HFF-Myc (cell line): ENCODE data around the gene LRIT3.
A peak's percentile ranks its signal among the peaks of the same experiment; 100 is the strongest.

Source experiments
- DNase-seq: peaks from one replicate; pipeline ENCODE4 v3.0.0-alpha.2; 2011; ENCODE audit warnings: low read depth; ENCODE audit errors: extremely low read depth
- H3K4me3 ChIP-seq: replicated peaks from 2 replicates; pipeline ENCODE4 v1.5.1; 2011; ENCODE audit warnings: low read depth, mild to moderate bottlenecking, control low read depth, low read length
- CTCF ChIP-seq: IDR thresholded peaks from 2 replicates; pipeline ENCODE4 v1.5.1; 2012; ENCODE audit warnings: mild to moderate bottlenecking, low read depth, low read length, control low read depth; ENCODE audit errors: missing control alignments

The LRIT3 gene

DNA sequence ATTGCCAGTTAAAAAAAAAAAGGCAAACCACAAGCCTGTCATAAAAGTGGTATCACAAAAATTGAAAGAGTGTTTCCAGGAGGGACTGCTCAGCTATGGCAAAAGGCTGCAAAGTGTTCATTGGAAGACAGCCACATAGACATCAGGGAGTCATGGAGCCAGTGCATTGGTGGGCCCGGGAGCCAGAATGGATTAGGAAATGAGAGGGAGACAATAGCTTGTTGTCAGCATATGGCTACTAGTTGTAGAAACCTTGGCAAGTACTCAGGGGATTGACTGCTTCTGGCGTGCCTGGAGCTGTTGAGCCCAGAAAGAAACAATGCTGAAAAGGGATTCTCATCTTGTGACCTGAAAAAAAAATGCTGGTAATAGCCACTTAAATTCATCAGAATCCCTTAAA lies 27.3 kb upstream of the LRIT3 start:
- no peak for DNase-seq
- no peak overlapping the region for H3K4me3 ChIP-seq
- no peak for TF ChIP-seq CTCF

DNA sequence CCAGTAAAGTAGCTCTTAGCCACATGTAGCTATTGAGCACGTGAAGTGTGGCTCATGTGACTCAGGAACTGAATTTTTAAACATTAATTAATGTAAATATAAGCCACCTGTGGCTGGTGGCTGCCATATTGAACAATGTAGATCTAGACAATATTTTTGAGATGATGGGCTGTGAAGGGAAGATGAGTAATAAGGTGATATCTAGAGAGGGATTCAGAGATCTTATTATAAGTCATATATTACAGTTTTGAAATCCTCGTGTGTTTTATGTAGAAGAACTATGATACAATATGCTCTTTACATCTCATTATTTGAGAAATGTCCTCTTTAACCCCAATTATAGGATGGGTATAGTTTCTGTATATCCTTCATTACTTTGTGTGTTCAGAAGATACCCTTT lies 26.7 kb upstream of the LRIT3 start:
- H3K4me3 ChIP-seq: no peak overlapping the region
- TF ChIP-seq CTCF: no peak
- no peak for DNase-seq

- TF ChIP-seq CTCF: peak; percentile 26
- DNase-seq: no peak
- H3K4me3 ChIP-seq: no peak overlapping the region
Measured at GRCh38 chr4:109826719-109827118, 21.2 kb upstream of the LRIT3 start.

GRCh38 chr4:109827672-109828071 lies 20.2 kb upstream of the LRIT3 start, which contains the start of gene RRH:
RRH (plus strand) TSS chr4:109827972; CDS start chr4:109828028, 56 bp downstream.
- no peak for DNase-seq
- TF ChIP-seq CTCF: no peak
- H3K4me3 ChIP-seq: no peak within 1 kb of the TSS

DNA sequence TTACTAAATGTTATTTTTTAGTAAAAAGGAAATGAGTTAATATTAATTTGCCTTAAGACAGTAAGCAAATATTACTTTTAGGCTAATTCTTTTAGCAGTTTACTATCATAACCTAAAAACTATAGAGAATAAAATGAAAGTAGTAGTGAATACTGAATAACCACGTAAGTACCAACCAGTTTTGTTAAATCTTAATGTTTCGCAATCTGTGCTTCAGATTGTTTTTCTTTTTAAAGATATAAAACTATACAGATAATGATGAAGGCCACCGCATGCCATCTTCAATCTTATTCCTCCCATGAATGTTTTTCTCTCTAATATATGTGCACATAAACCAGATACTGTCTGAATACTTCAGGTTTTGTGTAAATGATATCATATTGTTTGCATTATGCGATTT lies 14.2 kb upstream of the LRIT3 start:
- DNase-seq: no peak
- no peak overlapping the region for H3K4me3 ChIP-seq
- TF ChIP-seq CTCF: no peak

DNA sequence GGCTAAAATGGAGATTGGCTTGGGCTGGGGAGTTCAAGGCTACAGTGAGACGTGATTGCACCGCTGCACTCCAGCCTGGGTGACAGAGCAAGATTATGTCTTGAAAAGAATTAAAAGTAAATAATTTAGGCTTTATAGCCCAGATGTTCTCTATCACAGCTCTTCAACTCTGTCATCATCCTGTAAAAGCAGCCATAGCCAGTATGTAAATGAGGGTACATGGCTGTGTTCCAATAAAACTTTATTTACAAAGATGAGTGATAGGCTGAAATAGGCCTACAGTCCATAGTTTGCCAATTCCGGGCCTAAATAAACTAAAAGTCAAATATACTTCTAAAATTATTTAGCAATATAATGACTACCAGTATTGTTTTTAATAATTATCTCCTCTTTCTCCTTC lies 10.9 kb upstream of the LRIT3 start:
- no peak for TF ChIP-seq CTCF
- no peak for DNase-seq
- H3K4me3 ChIP-seq: no peak overlapping the region

DNA sequence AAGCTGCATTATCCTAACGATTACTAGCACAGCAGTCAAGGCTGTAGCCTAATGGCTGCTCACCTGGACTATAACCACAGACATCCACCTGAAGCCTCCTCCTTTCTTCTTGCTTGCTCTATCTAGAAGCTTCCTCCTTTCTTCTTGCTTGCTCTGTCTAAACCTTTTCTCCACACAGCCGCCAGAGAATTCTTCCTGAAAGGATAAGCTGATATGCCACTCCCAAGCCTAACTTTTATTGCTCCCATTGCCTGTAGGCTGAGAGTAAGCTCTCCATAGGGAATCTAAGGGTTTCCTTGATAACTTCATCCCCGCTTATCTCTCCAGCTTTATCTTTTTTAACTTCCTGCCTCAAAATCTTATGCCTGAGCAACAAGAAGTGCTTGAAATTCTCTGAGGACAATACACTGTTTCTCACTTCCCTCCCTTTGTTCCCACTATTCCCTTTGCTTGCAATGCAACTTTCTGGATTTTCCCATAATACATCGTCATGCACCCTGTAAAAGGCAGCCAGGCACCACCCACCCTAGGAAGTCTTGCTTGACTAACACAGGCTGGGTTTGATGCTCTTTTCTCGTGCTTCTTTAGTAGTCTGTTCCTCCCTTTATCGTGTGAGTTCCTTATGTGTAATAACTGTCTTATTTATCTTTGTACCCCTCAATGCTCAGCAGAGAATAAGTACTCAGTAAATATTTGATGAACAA lies 1.4 kb upstream of the LRIT3 start:
- no peak overlapping the region for H3K4me3 ChIP-seq
- DNase-seq: no peak
- TF ChIP-seq CTCF: no peak
